Measurements from ENCODE around the gene ZNF514.

The ZNF514 gene

DNA sequence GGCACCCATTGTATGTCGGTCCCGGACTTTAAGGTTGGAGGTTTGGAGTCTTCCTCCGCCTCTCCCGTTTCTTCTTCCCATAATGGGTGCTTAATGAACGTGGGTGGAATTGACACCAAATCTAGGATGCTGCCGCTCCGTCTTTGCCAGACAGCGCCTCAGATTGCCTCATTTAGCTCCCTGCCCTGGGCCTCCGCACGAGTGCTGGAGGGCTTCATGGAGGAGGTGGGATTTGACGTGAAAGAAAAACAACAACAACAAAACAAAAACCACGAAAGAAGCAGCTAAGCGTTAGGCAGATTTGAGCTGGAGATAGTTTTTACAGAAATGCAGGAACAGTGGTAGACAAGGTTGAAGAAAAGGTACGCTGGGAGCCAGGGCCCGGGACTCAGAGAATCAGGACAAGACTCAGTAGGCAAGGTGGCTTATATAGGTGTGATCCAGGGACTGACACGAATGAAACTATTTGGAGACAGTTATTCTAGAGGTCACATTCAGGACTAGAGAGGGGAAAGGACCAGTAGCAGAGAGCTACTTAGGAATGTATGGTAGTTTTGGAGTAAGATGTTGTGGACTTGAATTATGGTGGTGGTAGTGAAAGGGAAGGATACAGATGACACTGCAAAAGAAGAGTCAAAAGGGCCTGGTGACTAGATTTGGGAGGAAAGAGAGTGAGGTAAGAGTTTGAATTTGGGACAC, 6.6 kb upstream of the ZNF514 start:
- peaks cover 23% of the 10 kb centered on the region for H3K4me1 Mint-ChIP-seq (ENCODE audit: low read depth)
- H3K9me3 Mint-ChIP-seq: peaks cover 4% of the 10 kb centered on the region
- peak overlapping the region; percentile 97 for H3K4me3 Mint-ChIP-seq
- peaks cover 17% of the 10 kb centered on the region for H3K36me3 Mint-ChIP-seq (ENCODE audit: low read depth)
- intact Hi-C loops (cut with micrococcal nuclease): no loop called here
- H3K27ac Mint-ChIP-seq: peak overlapping the region; percentile 92
- H3K27me3 Mint-ChIP-seq: no peaks in the 10 kb centered on the region

DNA sequence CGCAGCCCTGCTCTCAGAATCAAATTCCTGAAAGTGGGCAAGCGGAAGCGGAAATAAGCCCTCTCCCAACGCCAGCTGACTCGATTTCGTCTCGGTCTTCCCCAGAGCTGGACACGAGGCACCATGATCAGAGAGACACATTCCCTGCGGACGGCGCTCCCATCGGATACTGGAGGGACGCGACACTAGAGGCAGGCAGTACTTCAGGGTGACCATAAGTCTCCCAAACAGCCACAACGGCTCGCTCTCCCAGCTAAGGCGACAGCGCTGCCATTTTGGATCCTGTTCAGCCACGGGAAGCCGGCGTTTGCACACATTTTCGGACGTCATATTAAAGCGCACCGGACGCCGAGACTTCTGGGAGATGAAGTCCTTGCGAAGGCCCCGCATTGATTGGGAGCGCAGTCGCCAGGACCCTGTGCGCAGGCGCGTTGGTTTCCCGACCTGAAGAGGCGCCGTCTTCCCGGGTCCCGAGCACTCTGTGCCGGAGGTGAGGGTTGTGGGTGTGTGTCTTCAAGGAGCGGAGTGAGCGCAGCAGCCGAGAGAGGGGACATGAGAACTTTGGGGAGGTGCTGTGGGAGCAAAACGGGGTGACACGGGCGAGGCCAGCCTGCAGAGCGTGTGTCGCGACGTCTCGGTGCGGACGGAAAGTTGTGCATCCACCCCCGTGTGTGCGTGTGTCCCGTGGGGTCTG, 5.9 kb upstream of the ZNF514 start, which contains the start of gene ZNF2:
Gene ZNF2, plus strand, starts transcription at position 439 of the 694 bp plus-strand sequence. CDS start 10,418 bp downstream, outside the sequence.
- Mint-ChIP-seq H3K4me1 (ENCODE audit: low read depth) (peaks cover 23% of the 10 kb centered on the region), H3K27ac (peak within 1 kb of the TSS; percentile 92), H3K36me3 (ENCODE audit: low read depth) (peaks cover 17% of the 10 kb centered on the region), H3K27me3 (no peaks in the 10 kb centered on the region), H3K4me3 (peak within 1 kb of the TSS; percentile 97), H3K9me3 (no peaks in the 10 kb centered on the region)
- intact Hi-C loops (cut with micrococcal nuclease): loop anchor here (1.0 kb wide), 2 partner anchors 42 to 43 kb away; partner anchors contain the start of gene ZNF892

DNA sequence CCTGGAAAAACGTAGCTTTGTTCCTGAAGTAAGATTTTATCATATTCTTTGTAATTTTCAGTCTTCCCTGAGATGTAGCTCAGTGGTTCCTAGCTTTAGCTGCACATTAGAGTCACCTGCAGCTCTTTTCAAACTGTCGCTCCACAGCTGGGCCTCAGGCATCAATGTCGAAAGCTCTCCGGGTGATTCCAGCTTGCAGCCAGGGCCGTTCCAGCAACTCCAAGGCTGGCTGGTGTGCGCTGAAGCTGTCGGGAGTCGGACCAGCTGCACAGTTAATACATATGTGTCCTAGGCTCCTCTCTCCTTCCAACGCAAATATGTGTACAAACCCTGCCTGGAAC, 5.4 kb upstream of the ZNF514 start:
- intact Hi-C loops (cut with micrococcal nuclease): loop anchor here (1.0 kb wide), 2 partner anchors 42 to 43 kb away; partner anchors contain the start of gene ZNF892

DNA sequence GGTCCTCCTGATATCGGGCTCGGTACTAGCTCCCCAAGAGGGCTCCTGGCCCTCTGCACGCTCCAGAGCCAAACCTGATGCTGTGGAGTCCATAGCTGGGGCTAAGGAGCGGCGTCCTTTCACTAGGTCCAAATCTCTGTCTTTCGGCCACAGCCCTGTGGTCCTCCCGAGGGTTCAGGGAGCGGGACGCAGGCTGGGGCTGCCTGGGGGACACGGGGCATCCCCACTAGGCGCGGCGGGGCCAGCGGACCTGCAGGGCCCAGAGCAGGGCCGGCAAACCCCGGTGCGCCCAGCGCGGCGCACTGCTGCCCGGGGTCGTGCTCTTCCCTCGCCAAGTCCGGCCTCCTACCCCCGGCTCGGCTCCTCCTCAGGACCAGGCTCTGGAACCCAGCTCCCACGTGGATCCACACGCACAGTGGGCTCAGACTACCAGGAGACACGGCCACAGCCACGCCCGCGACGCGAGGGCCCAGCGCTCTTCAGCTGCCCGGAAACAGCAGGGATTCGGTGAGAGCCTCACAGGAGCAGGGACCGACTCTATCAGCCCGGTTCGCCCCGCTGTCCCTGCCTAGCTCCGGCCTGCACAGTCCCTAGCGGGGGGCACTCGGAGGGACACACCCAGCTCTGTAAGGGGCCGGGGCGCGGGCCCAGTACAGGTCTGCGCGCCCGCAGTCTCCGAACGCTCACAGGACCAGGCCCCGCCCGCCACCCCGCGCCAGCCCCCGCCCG, 593 bp downstream of the ZNF514 start:
- H3K4me1 Mint-ChIP-seq (ENCODE audit: low read depth): peaks cover 13% of the 10 kb centered on the region
- no peaks in the 10 kb centered on the region for H3K27me3 Mint-ChIP-seq
- peak overlapping the region; percentile 87 for H3K27ac Mint-ChIP-seq
- H3K4me3 Mint-ChIP-seq: peak overlapping the region; percentile 87
- intact Hi-C loops (cut with micrococcal nuclease): no loop called here
- H3K36me3 Mint-ChIP-seq (ENCODE audit: low read depth): peaks cover 33% of the 10 kb centered on the region
- peaks cover 34% of the 10 kb centered on the region for H3K9me3 Mint-ChIP-seq

More for the DNA sequence above, 5.4 kb upstream of the ZNF514 start:
- peaks cover 24% of the 10 kb centered on the region for H3K4me1 Mint-ChIP-seq (ENCODE audit: low read depth)
- no peaks in the 10 kb centered on the region for H3K9me3 Mint-ChIP-seq
- peaks cover 17% of the 10 kb centered on the region for H3K36me3 Mint-ChIP-seq (ENCODE audit: low read depth)
- H3K4me3 Mint-ChIP-seq: peak overlapping the region; percentile 97
- peak overlapping the region; percentile 92 for H3K27ac Mint-ChIP-seq
- H3K27me3 Mint-ChIP-seq: no peaks in the 10 kb centered on the region

DNA sequence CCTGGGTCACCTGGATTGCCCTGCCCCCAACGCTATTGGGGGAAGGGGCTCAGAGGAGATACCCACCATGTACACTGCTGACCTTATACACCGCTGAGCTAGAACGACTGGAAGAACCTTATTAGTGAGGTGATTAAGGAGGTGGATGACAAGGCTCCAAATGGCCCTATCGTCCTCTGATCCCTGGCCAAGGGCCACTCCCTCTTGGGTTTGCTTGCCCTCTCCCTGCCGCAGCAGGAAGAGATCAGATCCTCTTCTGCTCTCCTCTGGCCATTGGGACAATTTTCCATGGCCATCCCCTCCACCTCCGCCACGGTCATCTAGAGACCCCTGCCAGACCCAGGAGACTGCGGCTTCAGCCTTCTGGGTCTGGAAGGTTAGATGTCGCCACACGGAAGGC, 1.2 kb downstream of the ZNF514 start:
- Mint-ChIP-seq H3K27ac (peak overlapping the region; percentile 87), H3K27me3 (no peaks in the 10 kb centered on the region), H3K36me3 (ENCODE audit: low read depth) (peaks cover 39% of the 10 kb centered on the region), H3K9me3 (peaks cover 40% of the 10 kb centered on the region), H3K4me3 (peak overlapping the region; percentile 87), H3K4me1 (ENCODE audit: low read depth) (peaks cover 13% of the 10 kb centered on the region)
- intact Hi-C loops (cut with micrococcal nuclease): no loop called here

DNA sequence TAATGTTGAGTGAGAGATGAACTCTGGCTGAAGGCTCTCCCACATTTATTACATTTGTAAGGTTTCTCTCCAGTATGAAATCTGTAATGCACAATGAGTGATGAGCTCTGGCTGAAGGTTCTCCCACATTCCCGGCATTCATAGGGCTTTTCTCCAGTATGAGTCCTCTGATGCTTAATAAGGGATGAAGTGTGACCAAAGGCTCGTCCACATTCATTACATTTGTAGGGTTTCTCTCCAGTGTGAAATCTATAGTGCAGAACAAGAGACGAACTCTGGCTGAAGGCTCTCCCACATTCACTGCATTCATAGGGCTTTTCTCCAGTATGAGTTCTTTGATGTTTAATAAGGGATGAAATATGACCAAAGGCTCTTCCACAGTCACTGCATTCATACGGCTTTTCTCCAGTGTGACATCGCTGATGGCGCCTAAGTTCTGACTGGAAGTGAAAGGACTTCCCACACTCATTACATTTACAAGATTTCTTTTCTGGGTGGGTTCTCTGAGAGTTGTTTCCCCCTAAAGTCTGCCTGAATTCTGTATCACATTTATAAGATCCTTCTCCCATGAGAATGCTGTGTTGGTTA, 10.2 kb downstream of the ZNF514 start:
- Mint-ChIP-seq H3K4me1 (ENCODE audit: low read depth) (no peaks in the 10 kb centered on the region), H3K36me3 (ENCODE audit: low read depth) (peaks cover 62% of the 10 kb centered on the region), H3K27me3 (no peaks in the 10 kb centered on the region), H3K4me3 (no peak overlapping the region), H3K27ac (no peak overlapping the region), H3K9me3 (peaks cover 100% of the 10 kb centered on the region)
- intact Hi-C loops (cut with micrococcal nuclease): no loop called here

DNA sequence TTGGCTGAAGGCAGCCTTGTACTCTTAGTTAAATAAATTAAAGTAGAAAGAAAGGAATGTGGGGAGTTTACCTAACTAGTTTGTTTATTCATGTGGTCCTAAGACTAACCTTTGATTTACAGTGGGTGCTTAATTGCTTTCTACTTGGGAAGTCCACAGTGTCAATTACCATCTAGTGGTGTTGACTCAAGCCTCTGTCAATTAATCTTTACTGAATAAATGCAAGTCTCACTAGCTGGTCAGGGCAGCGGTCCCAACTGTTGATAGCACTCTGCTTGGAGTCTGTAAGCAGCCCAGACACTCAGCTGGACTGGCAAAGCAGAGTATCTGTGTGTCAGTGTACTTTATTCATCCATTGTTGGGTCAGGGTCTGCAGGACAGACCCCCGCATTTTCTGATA, 15.8 kb downstream of the ZNF514 start:
- no peaks in the 10 kb centered on the region for H3K27me3 Mint-ChIP-seq
- intact Hi-C loops (cut with micrococcal nuclease): no loop called here
- no peaks in the 10 kb centered on the region for H3K4me1 Mint-ChIP-seq (ENCODE audit: low read depth)
- peaks cover 11% of the 10 kb centered on the region for H3K36me3 Mint-ChIP-seq (ENCODE audit: low read depth)
- no peak overlapping the region for H3K27ac Mint-ChIP-seq
- peaks cover 100% of the 10 kb centered on the region for H3K9me3 Mint-ChIP-seq
- no peak overlapping the region for H3K4me3 Mint-ChIP-seq

DNA sequence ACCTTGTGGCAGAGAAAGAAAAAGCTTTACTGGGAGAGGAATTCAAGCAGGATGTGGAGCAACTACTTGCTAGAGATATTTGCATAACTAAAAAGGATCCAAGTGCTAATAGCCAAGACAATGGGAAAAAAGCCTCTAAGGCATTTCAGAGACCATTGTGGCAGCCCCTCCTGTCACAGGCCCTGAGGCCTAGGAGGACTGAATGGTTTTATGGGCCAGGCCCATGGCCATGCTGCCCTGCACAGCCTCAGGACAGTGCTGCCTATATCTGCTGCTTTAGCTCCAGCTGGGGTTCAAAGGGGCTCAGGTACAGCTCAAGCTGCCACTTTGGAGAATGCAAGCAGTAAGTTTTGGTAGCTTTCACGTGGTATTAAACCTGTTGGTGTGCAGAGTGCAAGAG, 20.9 kb downstream of the ZNF514 start:
- Mint-ChIP-seq H3K36me3 (ENCODE audit: low read depth) (peaks cover 6% of the 10 kb centered on the region), H3K27ac (no peak overlapping the region), H3K27me3 (peaks cover 2% of the 10 kb centered on the region), H3K4me3 (no peak overlapping the region), H3K4me1 (ENCODE audit: low read depth) (no peaks in the 10 kb centered on the region), H3K9me3 (peaks cover 89% of the 10 kb centered on the region)
- intact Hi-C loops (cut with micrococcal nuclease): no loop called here

DNA sequence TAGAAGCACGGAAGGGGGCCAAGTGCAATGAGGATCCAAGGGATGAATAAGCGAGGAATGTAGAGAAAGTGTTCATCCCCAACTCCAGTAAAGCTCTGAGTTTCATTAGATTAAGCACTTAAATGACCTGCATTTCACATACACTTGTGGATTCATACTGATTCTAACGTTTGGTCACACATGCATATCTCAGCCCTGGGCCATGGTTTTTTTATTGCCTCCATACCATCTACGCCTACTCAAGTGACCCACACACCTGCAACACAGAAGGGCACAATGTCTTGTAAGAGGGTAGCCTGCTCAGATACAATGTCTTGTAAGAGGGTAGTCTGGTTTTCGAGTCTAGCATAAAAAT, 37.5 kb downstream of the ZNF514 start:
- Mint-ChIP-seq H3K4me1 (ENCODE audit: low read depth) (peaks cover 38% of the 10 kb centered on the region), H3K27ac (peak overlapping the region; percentile 95), H3K4me3 (peak overlapping the region; percentile 99), H3K9me3 (no peaks in the 10 kb centered on the region), H3K36me3 (ENCODE audit: low read depth) (peaks cover 35% of the 10 kb centered on the region), H3K27me3 (peaks cover 4% of the 10 kb centered on the region)
- intact Hi-C loops (cut with micrococcal nuclease): loop anchor here (1.0 kb wide), 1 partner anchor 43 kb away; the partner anchor contains the start of gene ZNF2

DNA sequence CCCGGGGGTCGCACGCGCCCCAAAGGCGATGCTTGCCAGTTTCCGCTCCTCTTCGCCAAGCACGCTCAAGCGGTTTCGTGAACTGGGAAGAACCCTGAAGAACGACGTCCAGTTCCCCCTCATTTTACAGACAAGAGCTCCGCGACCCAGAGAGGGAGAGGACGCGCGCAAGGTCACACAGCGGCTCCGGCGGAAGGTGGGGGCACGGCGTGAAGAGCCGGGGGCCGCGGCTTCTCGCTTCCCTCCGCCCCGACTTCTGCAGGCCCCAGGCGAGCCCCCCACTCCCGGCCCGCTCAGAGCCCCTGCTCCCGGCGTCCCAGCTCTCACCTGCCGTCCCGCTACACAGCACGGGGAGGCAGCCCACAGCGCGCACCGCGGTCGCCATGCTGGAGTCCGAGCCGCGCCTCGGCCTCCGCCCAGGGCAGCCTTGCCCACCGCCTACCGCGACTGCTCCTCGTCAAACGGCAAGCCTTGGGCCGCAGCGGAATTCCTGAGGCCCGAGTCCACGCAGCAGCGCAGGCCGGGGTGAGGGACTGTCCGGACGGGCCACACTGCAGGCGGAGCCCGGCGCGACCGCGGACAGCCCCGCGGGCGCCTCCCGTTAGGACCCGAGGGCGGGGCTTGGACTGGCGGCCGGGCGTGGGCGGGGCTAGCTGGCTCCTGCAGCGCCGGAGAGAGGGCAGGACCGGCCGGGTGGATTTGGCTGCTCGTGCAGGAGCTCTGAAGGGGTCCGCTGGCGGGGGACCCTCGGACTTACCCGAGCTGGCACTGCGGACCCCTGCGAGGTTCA, 38.0 kb downstream of the ZNF514 start, which contains the start of gene MRPS5:
Gene MRPS5, minus strand, starts transcription at position 402 of the 790 bp plus-strand sequence. Its CDS starts 17 bp downstream, at position 385.
- Mint-ChIP-seq H3K9me3 (no peaks in the 10 kb centered on the region), H3K36me3 (ENCODE audit: low read depth) (peaks cover 41% of the 10 kb centered on the region), H3K4me1 (ENCODE audit: low read depth) (peaks cover 38% of the 10 kb centered on the region), H3K27ac (peak within 1 kb of the TSS; percentile 95), H3K27me3 (peaks cover 2% of the 10 kb centered on the region), H3K4me3 (peak within 1 kb of the TSS; percentile 99)
- intact Hi-C loops (cut with micrococcal nuclease): loop anchor here (1.0 kb wide), 2 partner anchors 44 to 86 kb away; partner anchors contain the start of genes ZNF2 and ZNF892

DNA sequence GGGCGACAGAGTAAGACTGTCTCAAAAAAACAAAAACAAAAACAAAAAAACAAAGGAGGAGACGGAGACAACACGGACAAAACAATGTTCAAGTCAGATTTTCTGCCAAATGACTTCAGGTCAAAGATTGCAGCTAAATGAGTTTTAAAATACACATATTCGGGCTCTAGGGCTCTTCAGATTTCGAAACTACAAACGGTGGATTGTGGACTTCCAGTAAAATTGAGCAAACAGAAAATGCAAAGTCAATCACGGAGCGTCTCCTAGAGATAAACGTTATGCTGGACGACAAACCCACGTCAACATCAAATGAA, 38.6 kb downstream of the ZNF514 start:
- peaks cover 44% of the 10 kb centered on the region for H3K36me3 Mint-ChIP-seq (ENCODE audit: low read depth)
- peaks cover 38% of the 10 kb centered on the region for H3K4me1 Mint-ChIP-seq (ENCODE audit: low read depth)

DNA sequence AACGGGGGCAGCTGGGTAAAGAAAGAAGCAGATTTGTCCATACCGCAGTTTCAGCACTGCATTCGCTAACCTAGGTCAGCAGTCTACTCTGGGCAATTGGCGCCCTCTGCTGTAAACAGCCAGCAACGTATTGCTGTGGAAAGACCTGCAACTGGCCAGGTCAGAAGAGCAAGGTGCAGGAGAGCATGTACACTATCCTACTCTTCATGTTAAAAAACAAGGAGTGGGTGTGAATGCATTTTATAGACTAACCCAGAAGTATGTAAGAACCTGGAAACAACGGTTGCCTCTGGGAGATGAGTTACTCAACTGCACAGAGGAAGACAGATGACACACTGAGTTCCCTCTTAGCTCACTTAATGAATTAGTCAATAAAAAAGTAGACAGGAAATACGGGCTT, 44.2 kb downstream of the ZNF514 start:
- peaks cover 63% of the 10 kb centered on the region for H3K36me3 Mint-ChIP-seq (ENCODE audit: low read depth)

More for the DNA sequence above, 38.6 kb downstream of the ZNF514 start:
- intact Hi-C loops (cut with micrococcal nuclease): loop anchor here (1.0 kb wide), 1 partner anchor 86 kb away; the partner anchor contains the start of gene ZNF892
- Mint-ChIP-seq H3K4me3 (peak overlapping the region; percentile 99), H3K27ac (peak overlapping the region; percentile 95), H3K27me3 (no peaks in the 10 kb centered on the region), H3K9me3 (no peaks in the 10 kb centered on the region)

DNA sequence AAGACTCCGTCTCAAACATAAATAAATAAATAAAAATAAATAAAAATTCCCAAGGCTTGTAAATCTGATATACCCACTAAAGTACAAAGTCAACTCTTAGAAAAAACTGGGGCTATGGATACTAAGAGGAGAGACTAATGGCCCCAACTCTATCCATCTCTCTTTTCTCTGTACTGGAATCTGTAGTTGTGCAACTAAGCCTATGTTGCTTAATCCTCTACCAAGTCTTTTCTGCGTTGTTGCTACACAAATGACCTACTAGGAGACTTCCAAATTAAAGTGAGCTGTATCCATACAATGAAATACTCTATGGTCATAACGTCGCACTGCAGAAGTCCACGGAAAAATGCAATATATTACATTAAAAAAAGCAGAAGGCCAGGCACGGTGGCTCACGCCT, 46.2 kb downstream of the ZNF514 start:
- intact Hi-C loops (cut with micrococcal nuclease): no loop called here

More for the DNA sequence above, 44.2 kb downstream of the ZNF514 start:
- no peaks in the 10 kb centered on the region for H3K27me3 Mint-ChIP-seq
- H3K4me1 Mint-ChIP-seq (ENCODE audit: low read depth): peaks cover 27% of the 10 kb centered on the region
- intact Hi-C loops (cut with micrococcal nuclease): loop anchor here (2.0 kb wide), 2 partner anchors 39 to 93 kb away; no protein-coding TSS in a partner anchor
- no peak overlapping the region for H3K27ac Mint-ChIP-seq
- no peak overlapping the region for H3K4me3 Mint-ChIP-seq
- no peaks in the 10 kb centered on the region for H3K9me3 Mint-ChIP-seq

More for the DNA sequence above, 46.2 kb downstream of the ZNF514 start:
- Mint-ChIP-seq H3K4me3 (no peak overlapping the region), H3K9me3 (no peaks in the 10 kb centered on the region), H3K36me3 (ENCODE audit: low read depth) (peaks cover 70% of the 10 kb centered on the region), H3K27me3 (no peaks in the 10 kb centered on the region), H3K4me1 (ENCODE audit: low read depth) (peaks cover 7% of the 10 kb centered on the region), H3K27ac (no peak overlapping the region)
